GM12878 (cell line): ENCODE measurements around the gene POU5F1. TPM values are rescaled to one million over a fixed set of nuclear protein-coding genes. Genes with fewer than 3 reads are reported as not detected.
A peak's percentile ranks its signal among the peaks of the same experiment; 100 is the strongest.
"Not testable (repeated sequence)": the region's sequence is repeated elsewhere in the genome, so short reads cannot be mapped to it uniquely, and the experiment has no call there.

Source experiments
- ATAC-seq: fragments of 200-7000 bp; cut with Tn5 transposase; 3 replicates; pipeline ENCODE4 v1.9.1; 2020; ENCODE audit warnings: mild to moderate bottlenecking, moderate library complexity
- BruUV-seq: library from RNA; stranded (reverse); fragments of 400-500 nt; replicated peaks from 2 replicates; lab custom pipeline; 2021; lab: Mats Ljungman, UMichigan
- CTCF ChIA-PET: fragments of 300-600 bp; sonication (Branson Sonifier 250); formaldehyde crosslinking; extraction: SDS; loops from one replicate; lab custom pipeline; 2021; ENCODE audit warnings: inconsistent platforms; lab: Yijun Ruan, JAX
- POLR2A ChIA-PET: fragments of 350-600 bp; formaldehyde crosslinking; extraction: SDS; loops from one replicate; lab custom pipeline; 2021; ENCODE audit warnings: inconsistent platforms; lab: Charles Lee
- RAD21 ChIA-PET: fragments of 300-600 bp; sonication (Branson Sonifier 250); formaldehyde crosslinking; loops from one replicate; lab custom pipeline; 2023; ENCODE audit warnings: antibody characterized with exemption; ENCODE audit not compliant: unreplicated experiment; lab: Charles Lee
- SMC1A ChIA-PET: fragments of 300-600 bp; sonication (Branson Sonifier 250); formaldehyde crosslinking; loops from one replicate; lab custom pipeline; 2023; ENCODE audit not compliant: unreplicated experiment, uncharacterized antibody; lab: Charles Lee
- DNase-seq: peaks from one replicate; pipeline ENCODE4 v3.0.0-alpha.2; 2011; ENCODE audit warnings: low read depth, low spot score
- FAIRE-seq: peaks from 3 replicates; lab custom pipeline; 2011; peaks lifted over from hg19 to GRCh38; lab: Jason Lieb, UNC
- H2AFZ ChIP-seq: 2 replicates; pipeline ENCODE4 v1.6.0; 2011; ENCODE audit warnings: low read depth, low read length, control low read depth; ENCODE audit not compliant: control insufficient read depth
- H3K27ac ChIP-seq: 2 replicates; pipeline ENCODE4 v1.5.1; 2011; ENCODE audit warnings: control low read depth; ENCODE audit not compliant: control insufficient read depth, insufficient read depth
- H3K27me3 ChIP-seq, 2 experiments: replicated peaks in 1 of 2; 2 replicates each; pipeline versions ENCODE4 v1.6.0 to v1.6.1; 2011; ENCODE audit warnings: low read length in 1 of 2; ENCODE audit not compliant: control insufficient read depth in 2 of 2, insufficient read depth in 2 of 2
- H3K36me3 ChIP-seq, 2 experiments: 2 replicates each; pipeline ENCODE4 v1.5.1; 2011; ENCODE audit warnings: low read length in 1 of 2; ENCODE audit not compliant: control insufficient read depth in 2 of 2, insufficient read depth in 2 of 2
- H3K4me1 ChIP-seq: 2 replicates; pipeline ENCODE4 v1.6.1; 2011; ENCODE audit warnings: mild to moderate bottlenecking, low read length, moderate library complexity, mixed read lengths; ENCODE audit not compliant: control insufficient read depth, insufficient read depth
- H3K4me2 ChIP-seq: 2 replicates; pipeline ENCODE4 v1.6.0; 2011; ENCODE audit warnings: control low read depth; ENCODE audit not compliant: control insufficient read depth, insufficient read depth
- H3K4me3 ChIP-seq: fragments of 200-600 bp; sonication (generic); 2 replicates; pipeline ENCODE4 v1.5.1; 2016
- H3K79me2 ChIP-seq: 2 replicates; pipeline ENCODE4 v1.6.0; 2011; ENCODE audit warnings: low read length; ENCODE audit not compliant: control insufficient read depth, insufficient read depth
- H3K9ac ChIP-seq: 2 replicates; pipeline ENCODE4 v1.8.0; 2011; ENCODE audit warnings: low read length, control low read depth, mixed read lengths; ENCODE audit not compliant: control insufficient read depth, insufficient read depth
- H3K9me3 ChIP-seq: replicated peaks from 3 replicates; pipeline ENCODE4 v1.5.1; 2011; ENCODE audit warnings: mild to moderate bottlenecking, low read length; ENCODE audit not compliant: control insufficient read depth, insufficient read depth
- H4K20me1 ChIP-seq: 2 replicates; pipeline ENCODE4 v1.6.0; 2011; ENCODE audit not compliant: control insufficient read depth, insufficient read depth
- NFYB ChIP-seq: IDR thresholded peaks from 2 replicates; pipeline ENCODE4 v1.6.1; 2011; ENCODE audit warnings: low read depth, mild to moderate bottlenecking, low read length, improper control_type of control experiment, moderate library complexity; ENCODE audit not compliant: insufficient read depth
- WGBS: methylation state at CpG from one replicate; pipeline ENCODE4 v1.1.6; 2016; ENCODE audit warnings: low lambda C conversion rate; ENCODE audit not compliant: insufficient replicate concordance, insufficient coverage; ENCODE audit errors: missing lambda C conversion rate; 5-methylcytosine and 5-hydroxymethylcytosine counted together
- in situ Hi-C: fragments of 300-500 bp; cut with MboI; formaldehyde crosslinking; loops from 9 replicates; pipeline ENCODE4 v1.14.3; 2018; ENCODE audit warnings: mixed read lengths
- intact Hi-C: fragments of 100-400 bp; cut with micrococcal nuclease; formaldehyde crosslinking; loops from one replicate; pipeline ENCODE4 v1.14.2; 2022; ENCODE audit not compliant: unreplicated experiment
- polyA plus RNA-seq, 11 experiments: library from polyadenylated mRNA; depleted of rRNA in 4 of 11; unstranded in 6 of 11; stranded (reverse) in 5 of 11; fragments of >200 nt; fragmentation: Nextera tagmentation in 4 of 11; fragmentation: Illumina TruSeq in 1 of 11; extraction: Ambion mirVana in 4 of 11; extraction: Trizol in 1 of 11; gene quantifications; 1 replicate in 1 of 11; 2 replicates in 10 of 11; pipeline versions ENCODE4 v1.2.1 to v1.2.3, GENCODE V29; 2011 to 2016; ENCODE audit warnings: inconsistent platforms in 2 of 11, missing spikeins in 2 of 11, low read depth in 1 of 11
- total RNA-seq, 4 experiments: library from RNA; depleted of rRNA in 3 of 4; stranded (reverse); fragments of >200 nt in 3 of 4; fragmentation: Illumina TruSeq in 1 of 4; extraction: Trizol in 1 of 4; gene quantifications; 2 replicates each; pipeline versions ENCODE4 v1.2.1 to v1.2.3, GENCODE V29; 2013 to 2021

Gene POU5F1
- total and polyA plus RNA-seq, 10 of the 15 experiments (the other 5 are each of a cell fraction or from before 2014, with no cell fraction given), result 1.4 to 5.5 (median 3.2) TPM

DNA sequence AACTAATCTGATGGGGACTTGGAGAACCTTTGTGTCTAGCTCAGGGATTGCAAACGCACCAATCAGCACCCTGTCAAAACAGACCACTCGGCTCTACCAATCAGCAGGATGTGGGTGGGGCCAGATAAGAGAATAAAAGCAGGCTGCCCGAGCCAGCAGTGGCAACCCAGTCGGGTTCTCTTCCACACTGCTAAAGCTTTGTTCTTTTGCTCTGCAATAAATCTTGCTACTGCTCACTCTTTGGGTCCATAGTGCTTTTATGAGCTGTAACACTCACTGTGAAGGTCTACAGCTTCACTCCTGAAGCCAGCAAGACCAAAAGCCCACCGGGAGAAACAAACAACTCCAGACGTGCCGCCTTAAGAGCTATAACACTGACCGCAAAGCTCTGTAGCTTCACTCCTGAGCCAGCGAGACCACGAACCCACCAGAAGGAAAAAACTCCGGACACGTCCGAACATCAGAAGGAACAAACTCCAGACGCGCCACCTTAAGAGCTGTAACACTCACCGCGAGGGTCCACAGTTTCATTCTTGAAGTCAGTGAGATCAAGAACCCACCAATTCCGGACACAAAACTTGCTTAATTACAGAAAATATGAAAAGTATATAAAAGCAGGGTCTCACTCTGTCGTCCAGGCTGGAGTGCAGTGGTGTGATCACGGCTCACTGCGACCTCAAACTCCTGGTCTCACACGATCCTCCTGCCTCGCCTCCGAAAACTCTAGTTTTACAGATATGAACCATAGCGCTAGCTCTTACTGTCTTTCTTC lies 26.0 kb upstream of the POU5F1 start:
- peak; percentile 45; the same call in 1 of the 2 replicates for TF ChIP-seq NFYB
- H3K9me3 ChIP-seq, H4K20me1 ChIP-seq, DNase-seq, H3K36me3 ChIP-seq, ATAC-seq, H3K4me1 ChIP-seq, BruUV-seq, H3K9ac ChIP-seq, H3K27me3 ChIP-seq, FAIRE-seq: not testable (repeated sequence)
- peak overlapping the region; percentile 43; the same call in 1 of the 2 replicates for H3K4me3 ChIP-seq
- in situ Hi-C loops (loop anchor here (5.0 kb wide), 2 partner anchors 71 to 171 kb away; no protein-coding TSS in a partner anchor), intact Hi-C loops (loop anchor here (1.0 to 2.0 kb wide), 2 partner anchors 76 to 171 kb away; partner anchors contain the start of gene HLA-C)
- ChIA-PET SMC1A (interaction anchor here (0.6 to 2.8 kb wide), 16 partner anchors 12 to 201 kb away, joined by 3 to 35 read pairs (median 4); partner anchors contain the start of gene PSORS1C2), RAD21 (interaction anchor here (0.6 to 5.4 kb wide), 10 partner anchors 31 to 314 kb away, joined by 3 to 84 read pairs (median 4); partner anchors contain the start of gene CCHCR1), CTCF (interaction anchor here (0.7 to 14.6 kb wide), 29 partner anchors 10 to 204 kb away, joined by 3 to 326 read pairs (median 3); partner anchors contain the start of gene PSORS1C2), POLR2A (interaction anchor here (0.6 to 2.2 kb wide), 5 partner anchors 36 to 410 kb away, joined by 4 to 9 read pairs (median 5); no protein-coding TSS in a partner anchor)
- H2AFZ ChIP-seq, result peak overlapping the region; percentile 29; the same call in 1 of the 2 replicates
- H3K4me2 ChIP-seq, result peak overlapping the region; percentile 65; the same call in 1 of the 2 replicates
- H3K79me2 ChIP-seq, result peaks cover 27% of the 10 kb centered on the region
- WGBS, result 59% methylated on average over 25 of the region's 25 CpGs
- H3K27ac ChIP-seq, result peak overlapping the region; percentile 97

DNA sequence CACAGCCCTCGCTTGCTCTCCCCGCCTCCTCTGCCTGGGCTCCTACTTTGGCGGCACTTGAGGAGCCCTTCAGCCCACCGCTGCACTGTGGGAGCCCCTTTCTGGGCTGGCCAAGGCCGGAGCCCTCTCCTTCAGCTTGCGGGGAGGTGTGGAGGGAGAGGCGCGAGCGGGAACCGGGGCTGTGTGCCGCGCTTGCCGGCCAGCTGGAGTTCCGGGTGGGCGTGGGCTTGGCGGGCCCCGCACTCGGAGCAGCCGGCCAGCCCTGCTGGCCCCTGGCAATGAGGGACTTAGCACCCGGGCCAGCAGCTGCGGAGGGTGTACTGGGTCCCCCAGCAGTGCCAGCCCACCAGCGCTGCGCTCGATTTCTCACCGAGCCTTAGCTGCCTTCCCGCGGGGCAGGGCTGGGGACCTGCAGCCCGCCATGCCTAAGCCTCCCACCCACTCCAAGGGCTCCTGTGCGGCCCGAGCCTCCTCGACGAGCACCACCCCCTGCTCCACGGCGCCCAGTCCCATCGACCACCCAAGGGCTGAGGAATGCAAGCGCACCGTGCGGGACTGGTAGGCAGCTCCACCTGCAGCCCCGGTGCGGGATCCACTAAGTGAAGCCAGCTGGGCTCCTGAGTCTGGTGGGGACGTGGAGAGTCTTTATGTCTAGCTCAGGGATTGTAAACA lies 25.0 kb upstream of the POU5F1 start:
- H3K4me3 ChIP-seq, H3K27me3 ChIP-seq, ATAC-seq, H4K20me1 ChIP-seq, H3K27ac ChIP-seq, H3K4me2 ChIP-seq, H3K36me3 ChIP-seq, H3K9ac ChIP-seq, H3K9me3 ChIP-seq, H3K4me1 ChIP-seq, FAIRE-seq, H2AFZ ChIP-seq, BruUV-seq, intact Hi-C loops, DNase-seq: not testable (repeated sequence)
- POLR2A ChIA-PET, result interaction anchor here (1.6 to 2.2 kb wide), 3 partner anchors 35 to 78 kb away, joined by 5 to 9 read pairs (median 5); no protein-coding TSS in a partner anchor
- SMC1A ChIA-PET, result interaction anchor here (0.9 to 2.8 kb wide), 7 partner anchors 11 to 202 kb away, joined by 3 to 35 read pairs (median 3); partner anchors contain the start of gene PSORS1C2
- CTCF ChIA-PET, result interaction anchor here (1.0 to 14.6 kb wide), 9 partner anchors 36 to 172 kb away, joined by 3 to 326 read pairs (median 6); partner anchors contain the start of genes PSORS1C2 and TCF19
- in situ Hi-C loops, result loop anchor here (5.0 kb wide), 2 partner anchors 72 to 172 kb away; no protein-coding TSS in a partner anchor
- RAD21 ChIA-PET, result interaction anchor here (1.3 to 5.4 kb wide), 4 partner anchors 58 to 171 kb away, joined by 4 to 84 read pairs (median 6); no protein-coding TSS in a partner anchor
- H3K79me2 ChIP-seq, result peaks cover 23% of the 10 kb centered on the region
- 96% methylated on average over 31 of the region's 41 CpGs for WGBS
